Measurements from ENCODE around the gene THNSL1. TPM values are rescaled to one million over a fixed set of nuclear protein-coding genes. Genes with fewer than 3 reads are reported as not detected.
A peak's percentile ranks its signal among the peaks of the same experiment; 100 is the strongest.

THNSL1 gene
- total and polyA plus RNA-seq, 2 of the 13 experiments (the other 11 are each of a cell fraction or from before 2014, with no cell fraction given) = 1.3 to 3.8 TPM

- TF ChIP-seq, protein P1, sequence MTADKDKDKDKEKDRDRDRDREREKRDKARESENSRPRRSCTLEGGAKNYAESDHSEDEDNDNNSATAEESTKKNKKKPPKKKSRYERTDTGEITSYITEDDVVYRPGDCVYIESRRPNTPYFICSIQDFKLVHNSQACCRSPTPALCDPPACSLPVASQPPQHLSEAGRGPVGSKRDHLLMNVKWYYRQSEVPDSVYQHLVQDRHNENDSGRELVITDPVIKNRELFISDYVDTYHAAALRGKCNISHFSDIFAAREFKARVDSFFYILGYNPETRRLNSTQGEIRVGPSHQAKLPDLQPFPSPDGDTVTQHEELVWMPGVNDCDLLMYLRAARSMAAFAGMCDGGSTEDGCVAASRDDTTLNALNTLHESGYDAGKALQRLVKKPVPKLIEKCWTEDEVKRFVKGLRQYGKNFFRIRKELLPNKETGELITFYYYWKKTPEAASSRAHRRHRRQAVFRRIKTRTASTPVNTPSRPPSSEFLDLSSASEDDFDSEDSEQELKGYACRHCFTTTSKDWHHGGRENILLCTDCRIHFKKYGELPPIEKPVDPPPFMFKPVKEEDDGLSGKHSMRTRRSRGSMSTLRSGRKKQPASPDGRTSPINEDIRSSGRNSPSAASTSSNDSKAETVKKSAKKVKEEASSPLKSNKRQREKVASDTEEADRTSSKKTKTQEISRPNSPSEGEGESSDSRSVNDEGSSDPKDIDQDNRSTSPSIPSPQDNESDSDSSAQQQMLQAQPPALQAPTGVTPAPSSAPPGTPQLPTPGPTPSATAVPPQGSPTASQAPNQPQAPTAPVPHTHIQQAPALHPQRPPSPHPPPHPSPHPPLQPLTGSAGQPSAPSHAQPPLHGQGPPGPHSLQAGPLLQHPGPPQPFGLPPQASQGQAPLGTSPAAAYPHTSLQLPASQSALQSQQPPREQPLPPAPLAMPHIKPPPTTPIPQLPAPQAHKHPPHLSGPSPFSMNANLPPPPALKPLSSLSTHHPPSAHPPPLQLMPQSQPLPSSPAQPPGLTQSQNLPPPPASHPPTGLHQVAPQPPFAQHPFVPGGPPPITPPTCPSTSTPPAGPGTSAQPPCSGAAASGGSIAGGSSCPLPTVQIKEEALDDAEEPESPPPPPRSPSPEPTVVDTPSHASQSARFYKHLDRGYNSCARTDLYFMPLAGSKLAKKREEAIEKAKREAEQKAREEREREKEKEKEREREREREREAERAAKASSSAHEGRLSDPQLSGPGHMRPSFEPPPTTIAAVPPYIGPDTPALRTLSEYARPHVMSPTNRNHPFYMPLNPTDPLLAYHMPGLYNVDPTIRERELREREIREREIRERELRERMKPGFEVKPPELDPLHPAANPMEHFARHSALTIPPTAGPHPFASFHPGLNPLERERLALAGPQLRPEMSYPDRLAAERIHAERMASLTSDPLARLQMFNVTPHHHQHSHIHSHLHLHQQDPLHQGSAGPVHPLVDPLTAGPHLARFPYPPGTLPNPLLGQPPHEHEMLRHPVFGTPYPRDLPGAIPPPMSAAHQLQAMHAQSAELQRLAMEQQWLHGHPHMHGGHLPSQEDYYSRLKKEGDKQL (CRISPR knock-in tag; IDR thresholded peaks at IDR 0.05; ENCODE audit: low read depth) = 0 out of 2 replicates have a peak, but pooled peaks have one; percentile 13
- TF ChIP-seq NR1H2 (CRISPR knock-in tag; IDR thresholded peaks at IDR 0.05; ENCODE audit: borderline replicate concordance, low read depth) (no peak), MIER3 (CRISPR knock-in tag; IDR thresholded peaks at IDR 0.05; ENCODE audit: borderline replicate concordance) (no peak), MIXL1 (CRISPR knock-in tag; IDR thresholded peaks at IDR 0.05) (peak; percentile 5; the same call in 1 of the 2 replicates), ZNF781 (CRISPR knock-in tag; IDR thresholded peaks at IDR 0.05; ENCODE audit: borderline replicate concordance, not compliant biosample characterization) (no peak), ZNF670 (CRISPR knock-in tag; IDR thresholded peaks at IDR 0.05; ENCODE audit: borderline replicate concordance) (peak; percentile 97; the same call in 1 of the 2 replicates), ARNTL (CRISPR knock-in tag; IDR thresholded peaks at IDR 0.05) (peak; percentile 96), ZBTB7A (CRISPR knock-in tag; IDR thresholded peaks at IDR 0.05) (no peak), SP4 (CRISPR knock-in tag; IDR thresholded peaks at IDR 0.05) (peak; percentile 86), MTF2 (CRISPR knock-in tag; IDR thresholded peaks at IDR 0.05; ENCODE audit: borderline replicate concordance) (no peak), ZBTB1 (CRISPR knock-in tag; IDR thresholded peaks at IDR 0.05; ENCODE audit: borderline replicate concordance) (no peak), ZNF558 (CRISPR knock-in tag; IDR thresholded peaks at IDR 0.05; ENCODE audit: borderline replicate concordance) (peak; percentile 77; the same call in 1 of the 2 replicates)
- TF ChIP-seq, protein P2, sequence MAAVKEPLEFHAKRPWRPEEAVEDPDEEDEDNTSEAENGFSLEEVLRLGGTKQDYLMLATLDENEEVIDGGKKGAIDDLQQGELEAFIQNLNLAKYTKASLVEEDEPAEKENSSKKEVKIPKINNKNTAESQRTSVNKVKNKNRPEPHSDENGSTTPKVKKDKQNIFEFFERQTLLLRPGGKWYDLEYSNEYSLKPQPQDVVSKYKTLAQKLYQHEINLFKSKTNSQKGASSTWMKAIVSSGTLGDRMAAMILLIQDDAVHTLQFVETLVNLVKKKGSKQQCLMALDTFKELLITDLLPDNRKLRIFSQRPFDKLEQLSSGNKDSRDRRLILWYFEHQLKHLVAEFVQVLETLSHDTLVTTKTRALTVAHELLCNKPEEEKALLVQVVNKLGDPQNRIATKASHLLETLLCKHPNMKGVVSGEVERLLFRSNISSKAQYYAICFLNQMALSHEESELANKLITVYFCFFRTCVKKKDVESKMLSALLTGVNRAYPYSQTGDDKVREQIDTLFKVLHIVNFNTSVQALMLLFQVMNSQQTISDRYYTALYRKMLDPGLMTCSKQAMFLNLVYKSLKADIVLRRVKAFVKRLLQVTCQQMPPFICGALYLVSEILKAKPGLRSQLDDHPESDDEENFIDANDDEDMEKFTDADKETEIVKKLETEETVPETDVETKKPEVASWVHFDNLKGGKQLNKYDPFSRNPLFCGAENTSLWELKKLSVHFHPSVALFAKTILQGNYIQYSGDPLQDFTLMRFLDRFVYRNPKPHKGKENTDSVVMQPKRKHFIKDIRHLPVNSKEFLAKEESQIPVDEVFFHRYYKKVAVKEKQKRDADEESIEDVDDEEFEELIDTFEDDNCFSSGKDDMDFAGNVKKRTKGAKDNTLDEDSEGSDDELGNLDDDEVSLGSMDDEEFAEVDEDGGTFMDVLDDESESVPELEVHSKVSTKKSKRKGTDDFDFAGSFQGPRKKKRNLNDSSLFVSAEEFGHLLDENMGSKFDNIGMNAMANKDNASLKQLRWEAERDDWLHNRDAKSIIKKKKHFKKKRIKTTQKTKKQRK (IDR thresholded peaks at IDR 0.05; ENCODE audit: low read length) = no peak
- TF ChIP-seq, protein P3, sequence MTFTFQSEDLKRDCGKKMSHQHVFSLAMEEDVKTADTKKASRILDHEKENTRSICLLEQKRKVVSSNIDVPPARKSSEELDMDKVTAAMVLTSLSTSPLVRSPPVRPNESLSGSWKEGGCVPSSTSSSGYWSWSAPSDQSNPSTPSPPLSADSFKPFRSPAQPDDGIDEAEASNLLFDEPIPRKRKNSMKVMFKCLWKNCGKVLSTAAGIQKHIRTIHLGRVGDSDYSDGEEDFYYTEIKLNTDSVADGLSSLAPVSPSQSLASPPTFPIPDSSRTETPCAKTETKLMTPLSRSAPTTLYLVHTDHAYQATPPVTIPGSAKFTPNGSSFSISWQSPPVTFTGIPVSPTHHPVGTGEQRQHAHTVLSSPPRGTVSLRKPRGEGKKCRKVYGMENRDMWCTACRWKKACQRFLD (CRISPR knock-in tag; IDR thresholded peaks at IDR 0.05; ENCODE audit: borderline replicate concordance) = peak; percentile 99
- TF ChIP-seq, protein P4, sequence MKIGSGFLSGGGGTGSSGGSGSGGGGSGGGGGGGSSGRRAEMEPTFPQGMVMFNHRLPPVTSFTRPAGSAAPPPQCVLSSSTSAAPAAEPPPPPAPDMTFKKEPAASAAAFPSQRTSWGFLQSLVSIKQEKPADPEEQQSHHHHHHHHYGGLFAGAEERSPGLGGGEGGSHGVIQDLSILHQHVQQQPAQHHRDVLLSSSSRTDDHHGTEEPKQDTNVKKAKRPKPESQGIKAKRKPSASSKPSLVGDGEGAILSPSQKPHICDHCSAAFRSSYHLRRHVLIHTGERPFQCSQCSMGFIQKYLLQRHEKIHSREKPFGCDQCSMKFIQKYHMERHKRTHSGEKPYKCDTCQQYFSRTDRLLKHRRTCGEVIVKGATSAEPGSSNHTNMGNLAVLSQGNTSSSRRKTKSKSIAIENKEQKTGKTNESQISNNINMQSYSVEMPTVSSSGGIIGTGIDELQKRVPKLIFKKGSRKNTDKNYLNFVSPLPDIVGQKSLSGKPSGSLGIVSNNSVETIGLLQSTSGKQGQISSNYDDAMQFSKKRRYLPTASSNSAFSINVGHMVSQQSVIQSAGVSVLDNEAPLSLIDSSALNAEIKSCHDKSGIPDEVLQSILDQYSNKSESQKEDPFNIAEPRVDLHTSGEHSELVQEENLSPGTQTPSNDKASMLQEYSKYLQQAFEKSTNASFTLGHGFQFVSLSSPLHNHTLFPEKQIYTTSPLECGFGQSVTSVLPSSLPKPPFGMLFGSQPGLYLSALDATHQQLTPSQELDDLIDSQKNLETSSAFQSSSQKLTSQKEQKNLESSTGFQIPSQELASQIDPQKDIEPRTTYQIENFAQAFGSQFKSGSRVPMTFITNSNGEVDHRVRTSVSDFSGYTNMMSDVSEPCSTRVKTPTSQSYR (CRISPR knock-in tag; IDR thresholded peaks at IDR 0.05; ENCODE audit: borderline replicate concordance) = peak; percentile 45; the same call in 1 of the 2 replicates
These were observed at the start of gene THNSL1 (continued) for GRCh38 chr10:25016376-25017153.
